ENCODE results near the gene SLC39A1. TPM values are rescaled to one million over a fixed set of nuclear protein-coding genes. Genes with fewer than 3 reads are reported as not detected.
"Not testable (repeated sequence)": the region's sequence is repeated elsewhere in the genome, so short reads cannot be mapped to it uniquely, and the experiment has no call there.

SLC39A1 gene
- polyA plus RNA-seq (ENCODE audit: insufficient read depth in 1 of 5, insufficient read length in 5 of 5, low replicate concordance in 1 of 5), result 10 to 100 TPM; 57.6 to 72.1 (median 66.1) TPM
- long read RNA-seq, donor 1, transcript SLC39A1-204 (3 exons, 2,723 nt), result minor isoform, 11 of 84 reads
- long read RNA-seq, donor 1, transcript SLC39A1-202 (4 exons, 2,084 nt), result major isoform, 25 of 84 reads
- long read RNA-seq, donor 1, partial matches to known transcripts, result 47 of 84 reads
- long read RNA-seq, donor 1, other reads (novel, unspliced or antisense), result 0 of 84 reads
- long read RNA-seq, donor 2, transcript SLC39A1-202 (4 exons, 2,084 nt), result major isoform, 23 of 27 reads
- long read RNA-seq, donor 2, partial matches to known transcripts, result 0 of 27 reads
- long read RNA-seq, donor 2, other reads (novel, unspliced or antisense), result 0 of 27 reads
- long read RNA-seq, donor 3, transcript SLC39A1-202 (4 exons, 2,084 nt), result major isoform, 13 of 67 reads
- long read RNA-seq, donor 3, transcript SLC39A1-204 (3 exons, 2,723 nt), result minor isoform, 7 of 67 reads
- long read RNA-seq, donor 3, partial matches to known transcripts, result 45 of 67 reads
- long read RNA-seq, donor 3, other reads (novel, unspliced or antisense), result 0 of 67 reads
- long read RNA-seq, donor 4, transcript SLC39A1-202 (4 exons, 2,084 nt), result major isoform, 19 of 25 reads
- long read RNA-seq, donor 4, transcript SLC39A1-204 (3 exons, 2,723 nt), result minor isoform, 5 of 25 reads
- long read RNA-seq, donor 4, partial matches to known transcripts, result 0 of 25 reads
- long read RNA-seq, donor 4, other reads (novel, unspliced or antisense), result 0 of 25 reads
- long read RNA-seq, donor 5, transcript SLC39A1-204 (3 exons, 2,723 nt), result minor isoform, 5 of 24 reads
- long read RNA-seq, donor 5, transcript SLC39A1-202 (4 exons, 2,084 nt), result major isoform, 18 of 24 reads
- long read RNA-seq, donor 5, partial matches to known transcripts, result 0 of 24 reads
- long read RNA-seq, donor 5, other reads (novel, unspliced or antisense), result 0 of 24 reads
- long read RNA-seq, donor 6, transcript SLC39A1-204 (3 exons, 2,723 nt), result minor isoform, 11 of 49 reads
- long read RNA-seq, donor 6, transcript SLC39A1-202 (4 exons, 2,084 nt), result major isoform, 34 of 49 reads
- long read RNA-seq, donor 6, partial matches to known transcripts, result 0 of 49 reads
- long read RNA-seq, donor 6, other reads (novel, unspliced or antisense), result 0 of 49 reads
- long read RNA-seq, donor 7, transcript SLC39A1-202 (4 exons, 2,084 nt), result major isoform, 33 of 40 reads
- long read RNA-seq, donor 7, transcript SLC39A1-204 (3 exons, 2,723 nt), result minor isoform, 6 of 40 reads
- long read RNA-seq, donor 7, partial matches to known transcripts, result 0 of 40 reads
- long read RNA-seq, donor 7, other reads (novel, unspliced or antisense), result 0 of 40 reads
- long read RNA-seq, donor 8, transcript SLC39A1-202 (4 exons, 2,084 nt), result major isoform, 8 of 14 reads
- long read RNA-seq, donor 8, transcript SLC39A1-204 (3 exons, 2,723 nt), result minor isoform, 5 of 14 reads
- long read RNA-seq, donor 8, partial matches to known transcripts, result 0 of 14 reads
- long read RNA-seq, donor 8, other reads (novel, unspliced or antisense), result 0 of 14 reads

GRCh38 chr1:153963030-153963849, at the start of gene SLC39A1:
TSS of gene SLC39A1 (minus strand) at chr1:153963537. CDS start at chr1:153962715, 822 bp downstream.
- DNase-seq, result peak; percentile 98

- not testable (repeated sequence) for DNase-seq
Observed at GRCh38 chr1:154012543-154012942, 49.2 kb upstream of the SLC39A1 start.

GRCh38 chr1:154012129-154012528, 48.8 kb upstream of the SLC39A1 start:
- no peak for DNase-seq

- DNase-seq, result no peak
Observed at GRCh38 chr1:154006136-154006535, 42.8 kb upstream of the SLC39A1 start.

- DNase-seq, result no peak
Observed at GRCh38 chr1:154000420-154000819, 37.1 kb upstream of the SLC39A1 start.

- DNase-seq, result not testable (repeated sequence)
Observed at GRCh38 chr1:153996882-153997281, 33.5 kb upstream of the SLC39A1 start.

DNA sequence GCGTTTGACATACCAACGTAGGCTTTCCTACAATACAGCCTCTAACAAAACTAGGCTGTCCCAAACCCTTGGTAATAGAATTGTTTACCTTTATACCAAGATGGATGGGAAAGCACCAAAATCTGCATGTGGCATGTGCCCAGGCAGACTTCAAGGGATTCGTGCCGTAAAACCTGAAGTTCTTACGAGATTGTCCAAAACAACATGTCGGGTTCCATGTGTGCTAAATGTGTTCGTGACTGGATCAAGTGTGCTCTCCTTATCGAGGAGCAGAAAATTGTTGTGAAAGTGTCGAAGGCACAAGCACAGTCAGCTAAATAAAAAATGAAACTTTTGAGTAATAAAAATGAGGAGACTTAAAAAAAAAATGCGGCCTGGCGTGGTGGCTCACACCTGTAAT, 32.3 kb upstream of the SLC39A1 start:
- DNase-seq, result no peak

GRCh38 chr1:153995202-153995601, 31.9 kb upstream of the SLC39A1 start:
- no peak for DNase-seq

GRCh38 chr1:153991806-153992205, 28.5 kb upstream of the SLC39A1 start:
- no peak for DNase-seq

GRCh38 chr1:153991151-153991630, 27.9 kb upstream of the SLC39A1 start:
- DNase-seq, result no peak

DNA sequence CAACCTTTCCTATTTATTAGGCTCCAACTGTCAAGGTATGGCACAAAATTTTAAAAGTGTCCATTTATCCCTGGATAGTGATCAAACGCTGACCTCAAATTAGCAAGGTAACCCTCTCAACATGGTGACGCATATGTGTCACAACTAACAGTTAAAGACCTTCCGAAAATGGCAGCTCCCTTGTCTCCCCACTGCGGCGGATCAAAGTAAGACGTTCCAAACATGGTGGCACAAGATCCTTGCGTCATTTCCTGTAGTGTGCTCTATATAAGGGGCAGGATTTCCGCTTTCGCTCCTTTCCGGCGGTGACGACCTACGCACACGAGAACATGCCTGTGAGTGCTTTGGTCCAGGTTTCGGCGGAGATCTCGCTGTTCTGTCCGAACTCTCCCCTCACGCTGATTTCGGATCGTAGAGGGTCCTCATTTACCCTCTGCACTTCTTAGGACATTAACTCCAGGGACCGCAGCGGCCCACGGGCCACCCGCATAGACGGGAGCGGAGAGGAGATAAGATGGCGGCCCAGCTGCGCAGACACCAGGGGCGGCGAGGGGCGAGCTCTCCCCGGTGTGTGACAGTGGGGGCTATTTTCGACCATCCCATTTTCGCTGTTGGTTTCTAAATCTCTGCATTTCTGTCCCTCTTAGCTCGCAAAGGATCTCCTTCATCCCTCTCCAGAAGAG, 27.3 kb upstream of the SLC39A1 start, which contains the start of gene RPS27:
TSS of gene RPS27 (plus strand) at position 295 of the 683 bp plus-strand sequence. CDS start at position 330, 35 bp downstream.
- DNase-seq, result peak; percentile 94 to 97

GRCh38 chr1:153987621-153988020, 24.3 kb upstream of the SLC39A1 start:
- DNase-seq, result no peak

GRCh38 chr1:153985941-153986761, 22.8 kb upstream of the SLC39A1 start, which contains the start of gene RAB13:
TSS of gene RAB13 (minus strand) at chr1:153986339. CDS start at chr1:153986236, 103 bp downstream.
- DNase-seq, result peak; percentile 80 to 81

DNA sequence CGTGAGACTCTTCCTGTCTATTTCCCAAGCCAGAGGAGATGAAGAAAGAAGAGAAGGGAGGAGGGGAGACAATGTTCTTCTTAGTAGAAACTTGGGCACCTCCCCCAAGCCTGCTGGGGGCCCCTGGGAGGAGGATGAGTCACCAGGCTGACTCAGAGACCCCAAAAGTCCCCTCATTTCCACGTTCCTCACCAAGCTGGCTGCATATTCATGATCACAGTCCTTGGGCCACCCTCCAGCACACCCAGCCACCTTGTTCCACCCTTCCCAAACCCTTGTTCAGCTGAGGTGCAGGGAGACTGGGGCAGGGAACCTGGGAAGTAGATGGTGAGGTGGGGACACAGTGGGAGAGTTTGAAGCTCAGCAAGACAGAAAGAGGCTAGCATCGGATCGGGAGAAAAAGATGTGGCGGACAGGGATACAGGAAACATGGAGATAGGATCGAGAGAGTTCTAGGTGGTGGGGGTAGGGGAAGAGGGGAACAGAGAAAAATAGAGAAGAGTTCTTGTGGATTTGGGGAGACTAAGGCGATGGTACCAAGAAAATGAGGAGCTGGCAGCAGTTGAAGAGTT, 22.1 kb upstream of the SLC39A1 start:
- DNase-seq, result no peak

DNA sequence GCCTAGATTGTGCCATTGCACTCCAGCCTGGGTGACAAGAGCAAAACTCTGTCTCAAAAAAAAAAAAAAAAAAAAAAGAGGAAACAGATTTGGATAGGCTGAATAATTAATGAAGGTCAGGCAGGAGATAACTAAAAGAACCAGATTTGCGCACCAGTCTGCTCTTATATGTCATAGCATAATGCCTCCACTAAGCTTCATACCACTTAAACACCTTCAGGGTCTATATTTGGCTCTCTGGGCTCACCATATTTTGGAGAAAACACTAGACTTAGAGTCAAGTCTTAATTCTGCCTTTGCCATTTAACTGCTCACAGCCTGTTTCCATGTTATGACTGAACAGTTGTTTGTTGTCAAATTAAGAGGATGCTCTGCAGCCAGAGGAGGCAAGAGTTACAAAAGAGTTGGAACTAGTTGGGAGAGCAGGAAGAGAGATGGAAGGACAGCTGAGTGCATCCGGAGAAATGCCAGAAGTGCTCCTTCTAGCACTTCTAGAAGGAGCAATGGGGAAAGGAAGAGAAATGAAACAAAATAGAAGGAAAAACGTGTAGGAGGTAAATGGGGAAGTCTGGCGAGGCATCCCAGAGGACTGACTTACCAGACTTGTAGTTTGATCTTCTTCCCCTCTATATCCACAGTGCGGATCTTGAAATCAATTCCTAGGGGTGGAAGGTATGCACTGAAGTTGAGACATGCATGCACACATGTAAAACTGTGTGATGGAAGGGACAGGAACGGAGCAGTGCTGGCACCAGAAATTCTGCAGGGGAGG, 21.0 kb upstream of the SLC39A1 start:
- DNase-seq, result peak in 1 of 2 donors; percentile 38

GRCh38 chr1:153981735-153982134, 18.4 kb upstream of the SLC39A1 start:
- DNase-seq, result not testable (repeated sequence)

GRCh38 chr1:153979091-153979490, 15.8 kb upstream of the SLC39A1 start:
- DNase-seq, result not testable (repeated sequence)

Measured in right lung (tissue), 10 donors.